Parathyroid adenoma (tissue), 2 donors: ENCODE results near the gene PPP1R15B.

Experiments
- H2AFZ ChIP-seq: fragments of 300-600 bp; sonication (generic); one replicate; pipeline ENCODE4 v1.7.0; 2017; ENCODE audit warnings: antibody characterized with exemption, mild to moderate bottlenecking
- H3K27ac ChIP-seq: fragments of 300-600 bp; sonication (generic); one replicate; pipeline ENCODE4 v1.7.0; 2017
- H3K27me3 ChIP-seq: fragments of 300-600 bp; sonication (generic); one replicate; pipeline ENCODE4 v1.7.0; 2017; ENCODE audit warnings: low read length; ENCODE audit not compliant: control insufficient read depth, insufficient read depth
- H3K36me3 ChIP-seq: fragments of 300-600 bp; sonication (generic); one replicate; pipeline ENCODE4 v1.7.0; 2017; ENCODE audit warnings: low read length; ENCODE audit not compliant: control insufficient read depth, insufficient read depth
- H3K4me1 ChIP-seq: fragments of 300-600 bp; sonication (generic); one replicate; pipeline ENCODE4 v1.7.0; 2017; ENCODE audit warnings: control low read depth
- H3K4me2 ChIP-seq: fragments of 300-600 bp; sonication (generic); one replicate; pipeline ENCODE4 v1.7.0; 2017; ENCODE audit warnings: low read length
- H3K4me3 ChIP-seq: fragments of 300-600 bp; sonication (generic); one replicate; pipeline ENCODE4 v1.7.0; 2017; ENCODE audit warnings: low read depth, low read length
- H3K79me2 ChIP-seq: fragments of 300-600 bp; sonication (generic); one replicate; pipeline ENCODE4 v1.7.0; 2017; ENCODE audit warnings: control low read depth
- H3K9ac ChIP-seq: fragments of 300-600 bp; sonication (generic); one replicate; pipeline ENCODE4 v1.7.0; 2017; ENCODE audit warnings: mild to moderate bottlenecking
- H3K9me3 ChIP-seq: fragments of 300-600 bp; sonication (generic); one replicate; pipeline ENCODE4 v1.7.0; 2017; ENCODE audit warnings: low read length; ENCODE audit not compliant: control insufficient read depth
- CTCF ChIP-seq: fragments of 300-600 bp; sonication (generic); IDR thresholded peaks from one replicate; pipeline ENCODE4 v1.7.0; 2017; ENCODE audit warnings: antibody characterized with exemption, mild to moderate bottlenecking
- donor health status: primary hyperparathyroidism.

PPP1R15B gene

GRCh38 chr1:204407295-204407971 lies 4.2 kb downstream of the PPP1R15B start:
- Histone ChIP-seq H3K36me3 (no peaks in the 10 kb centered on the region), H3K9ac (no peak overlapping the region), H3K9me3 (no peaks in the 10 kb centered on the region), H3K4me2 (peak overlapping the region; percentile 93), H3K79me2 (peaks cover 29% of the 10 kb centered on the region), H3K4me1 (no peaks in the 10 kb centered on the region), H2AFZ (no peak overlapping the region), H3K27me3 (no peaks in the 10 kb centered on the region), H3K27ac (no peak overlapping the region), H3K4me3 (peak overlapping the region; percentile 96)
- TF ChIP-seq CTCF: no peak

GRCh38 chr1:204406621-204407020 lies 5.0 kb downstream of the PPP1R15B start:
- Histone ChIP-seq H3K4me3 (peak overlapping the region; percentile 96), H3K36me3 (no peaks in the 10 kb centered on the region), H3K4me2 (peak overlapping the region; percentile 93), H3K79me2 (peaks cover 29% of the 10 kb centered on the region), H2AFZ (no peak overlapping the region), H3K27ac (no peak overlapping the region), H3K27me3 (no peaks in the 10 kb centered on the region), H3K4me1 (no peaks in the 10 kb centered on the region), H3K9ac (no peak overlapping the region), H3K9me3 (no peaks in the 10 kb centered on the region)
- TF ChIP-seq CTCF: no peak

GRCh38 chr1:204405988-204406387 lies 5.6 kb downstream of the PPP1R15B start:
- no peaks in the 10 kb centered on the region for H3K4me1 ChIP-seq
- H3K4me2 ChIP-seq: no peak overlapping the region
- H3K79me2 ChIP-seq: peaks cover 29% of the 10 kb centered on the region
- H3K27me3 ChIP-seq: no peaks in the 10 kb centered on the region
- no peak overlapping the region for H3K9ac ChIP-seq
- H3K36me3 ChIP-seq: no peaks in the 10 kb centered on the region
- no peak overlapping the region for H2AFZ ChIP-seq
- H3K9me3 ChIP-seq: no peaks in the 10 kb centered on the region
- H3K27ac ChIP-seq: no peak overlapping the region
- no peak overlapping the region for H3K4me3 ChIP-seq
- no peak for TF ChIP-seq CTCF

- TF ChIP-seq CTCF: no peak
- Histone ChIP-seq H3K36me3 (no peaks in the 10 kb centered on the region), H3K4me2 (no peak overlapping the region), H3K79me2 (peaks cover 17% of the 10 kb centered on the region), H3K4me3 (no peak overlapping the region), H3K4me1 (no peaks in the 10 kb centered on the region), H3K27me3 (no peaks in the 10 kb centered on the region), H3K27ac (no peak overlapping the region), H3K9me3 (no peaks in the 10 kb centered on the region), H3K9ac (no peak overlapping the region), H2AFZ (no peak overlapping the region)
Observed at GRCh38 chr1:204404629-204405028, 7.0 kb downstream of the PPP1R15B start.

- Histone ChIP-seq H3K27ac (no peak overlapping the region), H3K4me2 (no peak overlapping the region), H3K9ac (no peak overlapping the region), H3K36me3 (no peaks in the 10 kb centered on the region), H3K4me1 (no peaks in the 10 kb centered on the region), H3K9me3 (no peaks in the 10 kb centered on the region), H3K79me2 (peaks cover 3% of the 10 kb centered on the region), H2AFZ (no peak overlapping the region), H3K27me3 (no peaks in the 10 kb centered on the region), H3K4me3 (no peak overlapping the region)
- no peak for TF ChIP-seq CTCF
Observed at GRCh38 chr1:204402391-204402790, 9.2 kb downstream of the PPP1R15B start.
